Uterus (tissue), 2 donors: ENCODE data around the gene XKR7.

Source experiments
- CTCF ChIP-seq, 4 experiments: fragments of 200-600 bp in 2 of 4; fragments of 450-650 bp in 2 of 4; sonication (generic) in 2 of 4; IDR thresholded peaks; one replicate each; pipeline ENCODE4 v1.5.1; 2016 to 2019; ENCODE audit warnings: antibody characterized with exemption in 4 of 4, mild to moderate bottlenecking in 2 of 4, moderate library complexity in 1 of 4
- POLR2A ChIP-seq, 2 donors: fragments of 450-650 bp; IDR thresholded peaks; one replicate each; pipeline ENCODE4 v1.6.1; 2016; ENCODE audit warnings: antibody characterized with exemption in 2 of 2, mild to moderate bottlenecking in 1 of 2, moderate library complexity in 1 of 2

- no peak for TF ChIP-seq CTCF (IDR thresholded peaks at IDR 0.05)
- TF ChIP-seq POLR2A (IDR thresholded peaks at IDR 0.05): no peak
Observed at GRCh38 chr20:31990641-31991338, 22.8 kb downstream of the XKR7 start.
